NCI-H526 treated with DMSO at 0.1 percent for 48 hours (cell line): ENCODE data around the gene IFT57.
"Not testable (repeated sequence)": the region's sequence is repeated elsewhere in the genome, so short reads cannot be mapped to it uniquely, and the experiment has no call there.

Experiments used
- DNase-seq: peaks from one replicate; lab custom pipeline; 2025; lab: John Stamatoyannopoulos, UW

Gene IFT57, protein sequence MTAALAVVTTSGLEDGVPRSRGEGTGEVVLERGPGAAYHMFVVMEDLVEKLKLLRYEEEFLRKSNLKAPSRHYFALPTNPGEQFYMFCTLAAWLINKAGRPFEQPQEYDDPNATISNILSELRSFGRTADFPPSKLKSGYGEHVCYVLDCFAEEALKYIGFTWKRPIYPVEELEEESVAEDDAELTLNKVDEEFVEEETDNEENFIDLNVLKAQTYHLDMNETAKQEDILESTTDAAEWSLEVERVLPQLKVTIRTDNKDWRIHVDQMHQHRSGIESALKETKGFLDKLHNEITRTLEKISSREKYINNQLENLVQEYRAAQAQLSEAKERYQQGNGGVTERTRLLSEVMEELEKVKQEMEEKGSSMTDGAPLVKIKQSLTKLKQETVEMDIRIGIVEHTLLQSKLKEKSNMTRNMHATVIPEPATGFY

DNA sequence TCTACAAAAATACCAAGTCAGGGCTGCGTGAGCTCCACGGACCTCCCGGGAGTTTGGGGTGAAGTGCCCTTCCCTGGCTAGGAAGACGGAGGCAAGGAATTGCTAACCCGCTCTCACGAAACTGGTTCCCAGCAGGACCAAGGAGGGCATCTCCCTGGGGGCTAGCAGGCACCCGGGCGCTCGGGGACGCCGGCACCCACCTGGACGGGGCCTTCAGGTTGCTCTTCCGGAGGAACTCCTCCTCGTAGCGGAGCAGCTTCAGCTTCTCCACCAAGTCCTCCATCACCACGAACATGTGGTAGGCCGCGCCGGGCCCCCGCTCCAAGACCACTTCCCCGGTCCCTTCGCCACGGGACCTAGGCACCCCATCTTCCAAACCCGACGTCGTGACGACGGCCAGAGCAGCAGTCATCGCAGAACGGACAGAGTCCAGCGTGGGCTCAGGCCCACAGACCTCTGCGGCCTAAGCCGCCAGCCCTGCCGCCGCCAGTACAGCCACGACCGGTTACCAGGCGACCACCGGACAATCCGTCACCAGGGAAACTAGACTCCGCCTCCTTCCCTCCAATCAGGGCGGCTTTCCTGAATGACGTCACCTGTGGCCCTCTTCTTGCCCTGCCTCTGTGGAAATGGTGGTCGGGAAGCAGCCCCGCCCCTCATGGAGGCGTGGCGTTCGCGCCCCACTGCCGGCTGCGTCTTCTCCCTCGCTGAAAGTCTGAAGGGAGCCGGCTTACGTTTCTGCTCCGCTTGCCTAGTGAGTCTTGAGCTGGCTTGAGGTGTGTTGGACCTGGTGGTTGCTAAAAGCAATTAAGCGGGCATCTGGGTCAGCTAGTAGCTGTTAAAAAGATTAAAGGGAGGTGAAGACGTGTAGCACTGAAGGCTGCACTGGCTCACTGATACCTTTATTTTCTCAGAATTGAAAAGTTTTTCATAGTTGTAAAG lies at the start of gene IFT57:
Gene IFT57, minus strand, starts transcription at position 514 of the 942 bp plus-strand sequence. Its CDS starts 102 bp downstream, at position 412.
- DNase-seq = peak; percentile 88

DNA sequence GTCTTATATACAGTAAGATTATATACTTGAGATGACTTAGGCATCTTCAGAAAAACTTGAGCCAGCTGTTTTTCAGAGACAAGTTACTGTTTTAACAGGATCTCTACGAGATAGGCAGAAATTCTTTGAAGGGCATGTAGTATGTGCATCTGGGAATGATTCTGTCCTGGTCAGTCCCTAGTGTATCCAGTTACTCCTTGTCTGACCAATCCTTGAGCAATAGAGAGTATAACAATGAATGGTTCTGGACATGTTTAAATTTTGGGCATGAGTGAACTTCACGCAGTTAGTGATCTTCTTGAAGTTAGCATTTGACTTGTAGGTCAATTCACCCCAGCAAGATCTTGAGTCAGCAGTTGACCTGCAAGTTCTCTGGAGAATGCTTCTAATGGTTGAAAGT lies 49.4 kb upstream of the IFT57 start:
- no peak for DNase-seq

DNA sequence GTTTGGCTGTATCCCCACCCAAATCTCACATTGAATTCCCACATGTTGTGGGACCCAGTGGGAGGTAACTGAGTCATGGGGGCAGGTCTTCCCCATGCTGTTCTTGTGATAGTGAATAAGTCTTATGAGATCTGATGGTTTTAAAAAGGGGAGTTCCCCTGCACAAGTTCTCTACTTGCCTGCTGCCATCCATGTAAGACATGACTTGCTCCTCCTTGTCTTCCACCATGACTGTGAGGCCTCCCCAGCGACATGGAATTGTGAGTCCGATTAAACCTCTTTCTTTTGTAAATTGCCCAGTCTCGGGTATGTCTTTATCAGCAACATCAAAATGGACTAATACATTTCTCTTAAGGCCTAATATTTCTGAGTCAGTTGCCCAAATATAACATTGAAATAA lies 46.0 kb upstream of the IFT57 start:
- not testable (repeated sequence) for DNase-seq

DNA sequence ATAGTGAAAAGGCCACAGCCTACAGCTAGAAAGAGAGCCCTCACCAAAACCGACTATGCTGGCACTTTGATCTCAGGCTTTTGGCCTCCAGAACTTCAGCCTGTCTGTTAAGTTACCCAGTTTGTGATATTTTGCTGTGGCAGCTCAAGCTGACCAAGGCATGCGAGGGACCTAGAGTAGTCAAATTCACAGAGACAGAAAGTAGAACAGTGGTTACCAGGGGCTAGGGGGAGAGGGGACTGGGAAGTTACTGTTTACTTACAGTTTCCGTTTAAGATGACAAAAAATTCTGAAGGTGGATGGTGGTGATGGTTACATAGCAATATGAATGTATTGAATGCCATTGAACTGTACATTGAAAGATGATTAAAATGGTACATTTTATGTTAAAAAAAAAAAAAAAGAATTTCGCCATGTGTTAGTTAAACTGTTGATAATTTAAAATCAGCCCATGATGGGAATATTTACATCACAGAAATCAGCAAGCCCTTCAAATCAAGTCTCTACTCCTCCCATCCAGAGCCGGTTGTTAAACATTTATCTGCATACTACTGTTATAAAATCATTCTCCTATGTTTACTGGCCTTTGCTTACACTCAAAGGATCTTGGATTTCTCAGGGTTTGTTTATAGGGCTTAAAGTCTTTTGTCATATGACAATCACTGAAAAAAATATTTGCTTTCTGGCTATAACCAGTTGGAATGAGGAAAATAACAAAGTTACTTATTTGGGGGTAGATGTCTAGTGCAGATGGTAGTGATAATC lies 42.5 kb upstream of the IFT57 start:
- not testable (repeated sequence) for DNase-seq

DNA sequence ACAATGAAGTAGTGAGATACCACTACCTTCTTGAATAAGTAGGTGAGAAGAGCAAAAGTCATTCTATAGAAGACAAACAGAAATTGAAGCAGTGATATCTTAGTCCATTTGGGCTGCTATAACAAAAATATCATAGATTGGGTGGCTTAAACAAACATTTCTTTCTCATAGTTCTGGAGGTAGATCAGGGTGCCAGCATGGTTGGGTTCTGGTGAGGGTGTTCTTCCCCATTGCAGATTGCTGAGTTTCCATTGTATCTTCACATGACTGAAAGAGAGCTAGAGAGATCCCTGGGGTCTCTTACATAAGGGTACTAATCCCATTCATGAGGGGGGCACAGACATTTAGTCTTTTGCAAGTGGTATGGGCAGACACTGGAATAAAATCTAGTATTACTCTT lies 32.9 kb upstream of the IFT57 start:
- no peak for DNase-seq

DNA sequence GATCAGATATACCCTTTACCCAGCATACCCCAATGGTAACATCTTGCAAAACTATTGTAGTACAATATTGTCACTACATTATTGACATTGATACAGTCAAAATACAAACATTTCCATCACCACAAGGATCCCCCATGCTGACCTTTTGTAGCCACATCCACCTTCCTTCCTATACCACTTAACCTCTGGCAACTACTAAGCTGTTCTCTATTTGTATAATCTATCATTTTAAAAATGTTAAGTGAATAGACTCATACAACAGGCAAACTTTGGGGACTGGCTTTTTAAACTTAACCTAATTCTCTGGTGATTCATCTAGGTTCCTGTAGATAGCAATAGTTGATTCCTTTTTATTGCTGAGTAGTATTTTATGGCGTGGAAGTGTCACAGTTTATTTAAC lies 29.6 kb upstream of the IFT57 start:
- no peak for DNase-seq

DNA sequence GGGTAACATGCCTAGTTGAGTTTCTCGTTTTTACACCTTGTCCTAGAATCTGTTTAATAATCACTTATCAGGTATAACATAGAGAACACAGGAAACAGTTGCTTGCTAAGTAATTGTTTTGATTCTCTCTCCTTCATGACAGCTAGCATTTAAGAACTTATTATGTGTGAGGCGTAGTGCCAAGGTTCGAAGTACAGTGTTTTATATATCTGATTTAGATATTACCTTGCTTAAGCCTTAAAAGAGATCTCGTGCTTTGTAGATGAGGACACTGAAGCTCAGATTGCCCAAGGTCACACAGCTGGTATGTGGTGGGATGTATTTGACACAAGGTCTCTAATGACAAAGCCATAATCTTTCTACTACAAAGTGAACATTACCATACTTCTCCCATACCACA lies 29.0 kb upstream of the IFT57 start:
- DNase-seq = no peak

DNA sequence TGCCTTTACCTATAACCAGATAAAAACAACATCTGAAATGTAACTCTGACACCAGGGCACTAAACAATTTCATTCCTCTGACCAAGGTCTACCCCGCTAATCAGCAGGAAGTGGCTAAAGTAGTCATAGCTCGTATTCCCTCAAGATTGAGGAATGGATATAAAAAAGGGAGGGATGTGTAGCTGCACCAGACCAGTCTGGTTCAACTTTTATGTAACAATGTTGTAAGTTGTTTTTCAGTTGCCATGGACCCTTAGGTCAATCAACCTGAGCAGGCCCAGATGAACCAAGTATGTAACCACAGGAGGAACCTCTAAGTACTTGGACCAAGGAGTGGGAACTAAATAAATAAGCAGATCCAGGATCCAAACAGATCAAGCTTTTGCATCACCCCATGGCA lies 28.4 kb upstream of the IFT57 start:
- DNase-seq = no peak

DNA sequence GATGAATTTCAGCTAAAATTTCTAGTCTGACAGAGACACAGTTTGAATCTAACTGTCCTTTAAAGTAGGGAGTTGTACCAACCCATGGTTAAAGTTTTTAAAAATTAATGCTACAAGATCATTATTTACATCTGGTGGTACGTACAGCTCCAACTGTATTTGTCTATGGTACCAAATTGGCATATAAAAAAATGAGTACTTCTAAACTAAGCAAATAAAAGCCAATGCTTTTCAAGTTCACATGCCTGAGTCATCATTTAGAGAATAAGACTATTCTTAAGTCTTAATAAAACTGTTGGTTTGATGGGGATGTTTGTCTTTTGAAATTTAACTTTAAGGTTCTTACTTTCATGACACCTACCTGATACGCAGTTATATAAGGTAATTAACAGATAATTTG lies 21.0 kb upstream of the IFT57 start:
- DNase-seq = no peak

DNA sequence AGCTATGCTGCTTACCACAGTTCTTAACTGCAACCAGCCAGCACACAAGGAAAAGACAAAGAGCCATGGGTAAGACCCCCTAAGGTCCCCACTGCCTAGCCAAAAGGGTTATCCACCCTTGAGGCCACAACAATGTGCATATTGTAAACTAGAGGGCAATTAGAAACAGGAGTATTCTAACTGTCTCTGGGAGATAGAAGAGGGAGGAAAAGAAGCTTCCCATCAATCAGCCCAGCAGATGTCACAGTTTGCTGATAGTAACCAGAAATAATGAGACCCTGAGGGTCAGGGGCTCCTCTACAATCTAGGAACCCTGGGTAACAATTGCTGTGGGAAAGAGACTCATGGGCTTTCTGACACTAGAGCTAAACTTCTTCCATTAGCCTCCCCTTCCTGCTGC lies 20.6 kb upstream of the IFT57 start:
- DNase-seq = no peak

DNA sequence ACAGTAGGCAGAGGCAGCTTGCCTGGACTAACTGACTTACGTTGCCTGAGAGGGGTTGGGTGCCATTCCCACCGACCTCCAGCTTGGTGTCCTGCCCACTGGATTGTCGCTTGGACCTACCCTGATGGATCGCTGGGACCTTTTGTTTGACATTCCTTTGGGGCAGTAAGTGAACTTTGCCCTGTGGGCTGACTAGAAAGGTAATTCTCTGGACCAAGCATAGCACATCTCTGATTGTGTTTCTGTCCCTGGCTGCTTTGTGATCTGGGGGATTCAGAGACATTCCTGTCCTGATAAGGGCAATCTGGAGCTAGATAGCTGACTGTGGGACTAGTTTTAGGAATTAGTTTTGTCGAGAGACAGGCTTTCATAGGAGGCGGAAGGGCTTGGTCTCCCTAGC lies 19.5 kb upstream of the IFT57 start:
- DNase-seq = no peak

DNA sequence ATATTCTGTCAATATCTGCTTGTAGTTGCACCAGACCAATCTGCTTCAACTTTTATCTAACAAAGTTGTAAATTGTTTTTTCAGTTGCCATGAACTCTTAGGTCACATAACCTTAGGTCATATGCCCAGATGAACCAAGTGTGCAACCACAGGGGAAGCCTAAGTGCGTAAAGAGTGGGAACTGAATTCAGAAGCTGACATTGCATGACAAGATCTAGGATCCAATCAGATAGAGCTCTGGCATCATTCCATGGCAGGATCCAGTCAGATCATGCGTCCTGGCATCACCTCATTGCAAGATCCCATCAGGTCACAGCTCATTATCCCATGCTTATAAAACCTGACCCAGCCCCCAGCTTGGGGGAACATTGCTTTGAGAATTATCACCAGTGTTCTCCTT lies 18.9 kb upstream of the IFT57 start:
- DNase-seq = no peak

DNA sequence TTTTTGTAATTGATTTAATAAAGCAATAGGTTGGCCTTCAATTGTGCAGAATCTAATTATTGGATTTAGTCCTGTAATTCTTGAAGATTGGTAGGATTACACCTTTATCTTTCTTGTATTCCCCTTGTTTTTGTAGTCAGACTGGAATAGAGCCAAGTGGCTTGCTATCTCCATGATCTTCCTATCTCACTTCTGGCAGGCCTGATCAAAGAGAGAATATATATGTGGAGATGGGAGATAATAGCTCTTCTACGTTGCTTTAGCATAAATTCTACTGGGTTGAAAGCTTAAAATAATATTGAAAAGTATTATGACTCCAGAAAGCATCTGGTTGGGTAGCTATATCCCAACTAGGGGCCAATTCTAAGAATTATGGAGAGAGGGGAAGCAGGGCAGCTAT lies 16.9 kb upstream of the IFT57 start:
- no peak for DNase-seq

DNA sequence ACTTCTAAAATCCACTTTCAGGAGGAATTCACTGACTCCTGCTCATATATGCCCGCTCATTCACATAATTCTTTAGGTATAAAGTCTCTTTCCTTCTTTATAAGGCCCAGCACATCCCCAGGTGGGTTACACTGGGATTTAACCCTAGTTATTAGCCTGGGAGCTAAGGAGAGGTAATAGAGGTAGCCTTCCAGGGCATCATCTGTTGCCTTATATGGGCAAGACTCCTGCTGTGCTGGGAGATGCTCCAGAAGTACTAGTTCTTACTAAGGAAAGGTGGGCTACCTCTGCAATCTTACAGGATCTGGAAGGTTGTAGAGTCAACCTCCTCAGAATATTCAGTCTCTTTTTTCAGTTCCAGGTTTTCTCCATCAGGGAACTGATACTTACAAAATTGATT lies 13.1 kb upstream of the IFT57 start:
- no peak for DNase-seq

DNA sequence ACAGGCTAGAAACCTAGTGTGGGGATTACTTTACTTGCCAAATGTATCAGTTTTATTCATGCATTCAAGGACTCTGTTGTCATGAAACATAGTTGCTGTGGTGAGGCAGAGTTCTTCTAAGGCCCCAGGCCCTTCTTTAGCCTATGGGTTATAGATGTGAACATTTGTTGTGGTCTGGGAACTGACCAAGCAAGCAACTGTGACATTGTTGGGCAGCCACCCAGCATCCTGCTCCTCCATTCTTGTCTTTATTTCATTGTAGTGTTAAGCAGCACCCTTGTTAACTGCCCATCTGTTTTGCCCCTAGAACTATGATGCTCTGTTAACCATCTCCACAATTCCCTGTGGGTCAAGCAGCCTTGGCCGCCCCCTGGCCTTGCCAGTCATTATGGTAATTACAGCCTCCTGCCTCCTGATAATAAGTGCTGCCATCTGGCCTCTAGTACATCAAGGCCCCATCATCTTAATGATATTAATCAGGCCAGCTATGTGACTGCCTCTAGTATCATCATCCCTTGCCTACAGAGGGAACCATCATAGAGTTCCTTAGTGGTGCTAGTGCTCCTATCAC lies 12.2 kb upstream of the IFT57 start:
- DNase-seq = no peak

DNA sequence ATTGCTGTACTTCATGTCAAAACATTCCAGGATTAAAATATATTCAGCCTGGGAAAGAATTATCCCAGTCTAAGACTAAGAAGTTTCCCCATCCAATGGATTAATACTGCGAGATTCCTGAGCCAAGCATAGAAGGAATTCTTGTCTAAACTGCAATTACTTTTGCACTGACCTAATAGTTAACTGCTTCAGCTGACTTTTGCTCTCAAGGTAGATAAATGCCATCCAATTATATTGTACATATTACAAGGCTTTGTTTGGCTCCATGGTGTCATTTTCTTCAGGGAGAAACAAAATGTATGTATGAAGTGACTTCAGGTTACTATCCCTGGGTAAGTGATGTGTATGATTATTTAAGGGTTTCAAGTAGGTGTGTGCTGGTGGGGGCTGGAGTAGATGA lies 6.1 kb upstream of the IFT57 start:
- no peak for DNase-seq

DNA sequence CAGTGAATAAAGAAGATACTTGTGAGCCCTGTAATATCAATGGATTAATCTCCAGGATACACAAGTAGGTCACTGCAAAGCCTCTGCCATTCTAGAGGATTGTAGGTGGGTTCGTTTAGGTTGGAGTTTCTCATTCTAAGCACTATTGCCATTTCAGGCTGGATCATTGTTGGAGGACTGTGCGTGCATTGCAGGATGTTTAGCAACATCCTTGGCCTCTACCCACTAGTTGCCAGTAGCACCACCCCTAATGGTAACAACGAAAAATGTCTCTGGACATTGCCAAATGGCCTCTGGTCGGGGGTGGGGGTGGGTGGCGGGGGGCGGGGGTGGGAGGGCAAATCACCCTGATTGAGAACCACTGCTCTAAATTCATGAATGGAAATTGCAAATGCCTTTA lies 4.9 kb upstream of the IFT57 start:
- no peak for DNase-seq

DNA sequence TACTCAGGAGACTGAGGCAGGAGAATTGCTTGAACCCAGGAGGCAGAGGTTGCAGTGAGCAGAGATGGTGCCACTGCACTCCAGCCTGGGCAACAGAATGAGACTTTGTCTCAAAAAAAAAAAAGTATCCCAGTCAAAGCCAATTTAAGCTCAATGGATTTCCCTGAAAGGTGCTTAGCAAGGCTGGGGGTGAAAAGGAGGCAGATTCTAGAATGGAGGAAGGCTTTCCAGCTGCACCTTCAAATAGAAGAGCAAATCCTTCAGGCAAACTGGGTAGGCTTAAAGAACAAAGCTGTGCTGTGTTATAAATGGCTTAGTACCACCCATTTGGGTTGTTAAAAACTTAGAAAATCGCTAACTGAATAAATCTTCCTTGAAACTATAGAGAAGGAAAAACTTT lies 3.0 kb upstream of the IFT57 start:
- no peak for DNase-seq

DNA sequence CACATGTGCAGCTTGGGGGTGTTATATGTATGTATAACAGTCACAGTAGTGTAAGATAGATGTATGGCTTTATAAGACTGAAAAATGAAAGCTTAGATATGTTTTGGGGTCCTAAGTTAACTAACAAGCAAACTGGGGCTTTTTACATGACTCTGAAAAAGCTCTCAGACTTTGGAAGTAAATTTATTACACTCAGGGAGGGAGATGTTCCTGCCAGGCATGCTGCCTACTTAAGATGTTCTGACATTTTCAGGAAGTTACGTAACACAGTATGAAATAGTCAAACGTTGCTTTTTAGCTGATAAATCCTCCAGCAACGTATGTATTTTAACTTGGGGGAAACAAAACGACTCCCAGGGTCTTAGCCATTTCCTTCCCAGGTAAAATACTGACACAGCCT lies 1.7 kb upstream of the IFT57 start:
- no peak for DNase-seq

DNA sequence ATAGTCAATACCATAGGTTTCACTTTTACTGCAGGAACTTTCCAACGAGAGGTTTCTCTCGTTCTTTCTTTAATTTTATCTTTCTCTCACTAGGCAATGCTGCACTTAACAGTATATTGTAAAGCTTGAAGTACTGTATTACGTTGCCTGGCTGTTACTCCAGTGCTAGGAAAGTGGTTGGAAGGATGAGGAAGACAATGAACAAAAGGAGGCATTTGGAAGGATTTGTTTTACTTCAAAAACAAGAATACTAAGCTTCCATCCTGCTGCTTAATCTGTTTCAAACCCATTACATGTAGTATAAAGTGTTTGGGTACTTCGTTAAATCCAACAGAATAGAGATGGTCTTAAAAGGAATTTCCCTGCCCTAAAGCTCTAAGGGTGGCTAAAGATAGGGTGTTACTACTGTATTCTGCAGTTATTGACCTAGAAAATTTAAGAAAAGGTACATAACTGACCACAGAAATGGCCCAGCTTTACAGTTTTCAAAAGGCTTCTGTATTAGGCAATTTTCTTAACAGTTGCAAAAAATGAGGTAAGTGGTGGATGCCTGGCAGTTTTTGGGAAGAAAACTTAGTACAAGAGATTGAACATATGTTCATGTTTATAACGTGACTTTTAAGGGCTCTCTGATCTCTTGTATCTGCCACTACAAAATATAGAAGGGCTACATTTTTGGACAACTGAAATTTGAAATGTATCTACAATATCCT lies 785 bp upstream of the IFT57 start:
- no peak for DNase-seq

DNA sequence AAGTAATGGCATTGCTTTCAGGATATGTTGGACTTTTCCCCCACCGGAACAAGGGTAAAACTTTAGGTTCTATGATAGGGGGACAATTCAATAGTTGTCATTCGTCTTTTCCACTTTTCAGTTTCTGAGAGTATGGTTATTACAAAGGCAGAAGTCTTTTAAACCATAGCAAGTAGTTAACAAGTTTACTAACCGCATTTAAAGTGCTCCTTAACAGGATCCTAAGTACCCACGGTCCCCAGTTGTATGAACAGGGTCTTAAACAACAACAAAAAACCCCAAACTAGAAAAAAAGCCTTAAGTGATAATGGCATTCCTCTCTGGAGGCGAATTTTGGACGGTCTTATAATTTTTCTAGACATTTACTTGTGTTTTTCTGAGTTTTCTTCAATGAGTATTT lies 831 bp downstream of the IFT57 start:
- no peak for DNase-seq
